ENCODE results near the gene RAB37.

RAB37 gene

GRCh38 chr17:74736513-74737298 is at the start of gene RAB37:
RAB37 (plus strand) TSS chr17:74737256; CDS start chr17:74737273, 17 bp downstream.
- DNase-seq (ENCODE audit: low read depth in 2 of 2) = no peak

GRCh38 chr17:74687886-74688285 is 49.2 kb upstream of the RAB37 start:
- no peak for DNase-seq (ENCODE audit: low read depth in 2 of 2)

- no peak for DNase-seq (ENCODE audit: low read depth in 2 of 2)
Measured at GRCh38 chr17:74690409-74690825, 46.6 kb upstream of the RAB37 start.

GRCh38 chr17:74691151-74691550 is 45.9 kb upstream of the RAB37 start:
- DNase-seq (ENCODE audit: low read depth in 2 of 2) = no peak

GRCh38 chr17:74694081-74694480 is 43.0 kb upstream of the RAB37 start:
- no peak for DNase-seq (ENCODE audit: low read depth in 2 of 2)

- no peak for DNase-seq (ENCODE audit: low read depth in 2 of 2)
Measured at GRCh38 chr17:74695629-74696028, 41.4 kb upstream of the RAB37 start.

GRCh38 chr17:74697515-74697914 is 39.5 kb upstream of the RAB37 start:
- DNase-seq (ENCODE audit: low read depth in 2 of 2) = no peak

- no peak for DNase-seq (ENCODE audit: low read depth in 2 of 2)
Measured at GRCh38 chr17:74698069-74698468, 39.0 kb upstream of the RAB37 start.

- DNase-seq (ENCODE audit: low read depth in 2 of 2) = no peak
Measured at GRCh38 chr17:74699236-74699635, 37.8 kb upstream of the RAB37 start.

GRCh38 chr17:74702116-74702871 is 34.8 kb upstream of the RAB37 start:
- DNase-seq (ENCODE audit: low read depth in 2 of 2) = no peak

GRCh38 chr17:74703311-74703710 is 33.7 kb upstream of the RAB37 start:
- DNase-seq (ENCODE audit: low read depth in 2 of 2) = no peak

GRCh38 chr17:74704544-74704943 is 32.5 kb upstream of the RAB37 start:
- no peak for DNase-seq (ENCODE audit: low read depth in 2 of 2)

- no peak for DNase-seq (ENCODE audit: low read depth in 2 of 2)
Measured at GRCh38 chr17:74711058-74711824, 25.8 kb upstream of the RAB37 start.

- DNase-seq (ENCODE audit: low read depth in 2 of 2) = no peak
Measured at GRCh38 chr17:74712301-74712700, 24.8 kb upstream of the RAB37 start.

- no peak for DNase-seq (ENCODE audit: low read depth in 2 of 2)
Measured at GRCh38 chr17:74712756-74713155, 24.3 kb upstream of the RAB37 start, which contains the start of gene CD300LF. CD300LF (minus strand) TSS chr17:74712923; CDS start chr17:74712866, 57 bp downstream.

GRCh38 chr17:74713171-74713755 is 23.8 kb upstream of the RAB37 start:
- DNase-seq (ENCODE audit: low read depth in 2 of 2) = no peak

- DNase-seq (ENCODE audit: low read depth in 2 of 2) = no peak
Measured at GRCh38 chr17:74715144-74715543, 21.9 kb upstream of the RAB37 start.

- DNase-seq (ENCODE audit: low read depth in 2 of 2) = no peak
Measured at GRCh38 chr17:74720506-74720905, 16.6 kb upstream of the RAB37 start.

GRCh38 chr17:74722782-74723181 is 14.3 kb upstream of the RAB37 start:
- no peak for DNase-seq (ENCODE audit: low read depth in 2 of 2)

GRCh38 chr17:74723891-74724290 is 13.2 kb upstream of the RAB37 start:
- DNase-seq (ENCODE audit: low read depth in 2 of 2) = no peak

GRCh38 chr17:74725111-74725510 is 11.9 kb upstream of the RAB37 start:
- DNase-seq (ENCODE audit: low read depth in 2 of 2) = no peak

All from activated CD8-positive, alpha-beta memory T cell treated with anti-CD3 and anti-CD28 coated beads for 4 hours (primary cell).